Activated naive CD4-positive, alpha-beta T cell treated with anti-CD3 and anti-CD28 coated beads, Interleukin-2, amount 10 ng/mL, durations not matched to agents 7 days and 5 days (primary cell): Measurements from ENCODE around the gene B4GALT5.
"Not testable (repeated sequence)": the region's sequence is repeated elsewhere in the genome, so short reads cannot be mapped to it uniquely, and the experiment has no call there.

Experiments used
- CTCF ChIA-PET: fragments of 350-600 bp; sonication (Branson Sonifier 250); formaldehyde crosslinking; loops from one replicate; lab custom pipeline; 2021; ENCODE audit warnings: antibody characterized with exemption; lab: Charles Lee
- DNase-seq: peaks from one replicate; pipeline ENCODE4 v3.0.0-alpha.2; 2020
- H3K27ac Mint-ChIP-seq: one replicate; pipeline ENCODE4 v1.8.0; 2021; ENCODE audit warnings: mild to moderate bottlenecking, moderate library complexity, mixed read lengths
- H3K27me3 Mint-ChIP-seq: one replicate; pipeline ENCODE4 v1.8.0; 2021; ENCODE audit warnings: mild to moderate bottlenecking, mixed read lengths
- H3K36me3 Mint-ChIP-seq: one replicate; pipeline ENCODE4 v1.8.0; 2021; ENCODE audit warnings: mixed read lengths
- H3K4me1 Mint-ChIP-seq: one replicate; pipeline ENCODE4 v1.8.0; 2021; ENCODE audit warnings: mixed read lengths
- H3K4me3 Mint-ChIP-seq: one replicate; pipeline ENCODE4 v1.8.0; 2021; ENCODE audit warnings: mild to moderate bottlenecking, moderate library complexity, mixed read lengths
- H3K9me3 Mint-ChIP-seq: one replicate; pipeline ENCODE4 v1.8.0; 2021; ENCODE audit warnings: mixed read lengths

Gene B4GALT5

DNA sequence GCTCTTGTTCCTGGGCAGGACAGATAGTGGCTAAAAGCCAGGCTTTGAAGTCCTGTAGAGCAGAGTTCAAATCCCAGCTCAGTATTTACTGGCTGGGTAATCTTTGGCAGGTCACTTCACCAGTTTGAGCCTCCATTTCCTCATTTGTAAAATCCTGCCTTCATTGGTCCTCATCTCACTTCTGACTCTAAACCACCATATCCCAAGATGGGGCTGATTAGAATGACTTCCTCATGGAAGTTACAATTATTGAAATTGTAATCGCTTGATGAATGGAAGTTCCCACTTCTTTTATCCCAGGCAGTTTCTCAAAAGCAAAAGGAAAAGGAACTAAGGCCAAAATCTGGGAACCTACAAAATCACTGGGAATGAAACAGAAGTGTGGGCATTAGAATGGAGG lies 35.9 kb upstream of the B4GALT5 start:
- no peaks in the 10 kb centered on the region for H3K36me3 Mint-ChIP-seq
- CTCF ChIA-PET = interaction anchor here (1.4 kb wide), 1 partner anchor 53 kb away, joined by 3 read pairs; no protein-coding TSS in a partner anchor
- no peak for DNase-seq
- H3K27me3 Mint-ChIP-seq = peaks cover 76% of the 10 kb centered on the region
- H3K4me1 Mint-ChIP-seq = peaks cover 8% of the 10 kb centered on the region
- H3K27ac Mint-ChIP-seq = no peak overlapping the region
- H3K9me3 Mint-ChIP-seq = no peaks in the 10 kb centered on the region
- H3K4me3 Mint-ChIP-seq = no peak overlapping the region

DNA sequence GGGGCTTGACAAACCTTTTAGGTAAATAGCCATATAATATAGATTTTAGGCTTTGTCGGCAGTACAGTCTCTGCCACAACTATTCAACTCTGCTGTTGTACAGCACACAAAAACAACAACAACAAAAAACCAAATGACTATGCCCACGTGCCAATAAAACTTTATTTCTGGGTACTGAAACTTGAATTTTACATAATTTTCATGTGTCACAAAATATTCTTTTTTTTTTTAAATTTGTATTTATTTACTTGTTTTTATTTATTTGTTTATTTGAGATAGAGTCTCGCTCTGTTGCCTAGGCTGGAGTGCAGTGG lies 34.8 kb upstream of the B4GALT5 start:
- Mint-ChIP-seq H3K27ac (no peak overlapping the region), H3K4me1 (peaks cover 8% of the 10 kb centered on the region), H3K9me3 (no peaks in the 10 kb centered on the region), H3K36me3 (no peaks in the 10 kb centered on the region), H3K27me3 (peaks cover 73% of the 10 kb centered on the region), H3K4me3 (no peak overlapping the region)
- CTCF ChIA-PET = no interaction called here
- DNase-seq = no peak

DNA sequence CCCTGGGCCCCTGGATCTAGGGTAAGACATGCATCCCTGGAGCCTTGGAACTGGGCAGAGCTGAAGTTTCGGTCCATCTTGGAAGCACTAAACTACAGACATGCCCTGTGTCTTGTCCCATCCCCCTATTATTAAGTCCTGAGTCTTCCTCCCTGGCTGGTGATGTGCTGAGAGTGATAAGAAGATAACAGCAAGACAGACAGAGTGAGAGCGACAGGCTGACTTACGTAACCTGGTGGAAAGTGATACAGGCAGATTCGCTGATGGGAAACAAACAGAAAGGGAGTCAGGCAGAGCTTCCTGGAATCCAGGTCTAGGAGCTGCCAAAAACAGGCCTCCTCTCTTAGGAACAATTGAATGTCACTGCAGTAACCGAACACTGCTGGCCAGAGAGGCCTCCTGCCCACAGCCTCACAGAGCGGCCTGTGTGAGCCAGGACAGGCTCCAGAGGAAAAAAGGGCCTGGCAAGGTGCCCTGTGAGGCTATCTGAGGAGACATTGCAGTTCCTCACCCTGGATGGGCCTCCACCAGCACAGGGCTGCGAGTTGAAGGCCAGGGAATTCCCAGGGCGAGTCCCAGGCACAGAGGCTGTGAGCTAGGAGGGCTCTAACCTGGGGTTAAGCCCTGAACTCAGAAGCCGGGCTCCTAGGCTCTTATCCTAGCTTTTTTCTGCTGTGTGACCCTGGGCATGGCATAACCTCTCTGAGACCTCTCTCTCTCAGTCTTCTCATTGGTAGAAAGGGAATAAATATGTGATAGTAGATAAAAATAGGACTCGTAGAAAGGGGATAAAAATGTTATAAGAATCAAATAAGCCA lies 34.2 kb upstream of the B4GALT5 start:
- Mint-ChIP-seq H3K9me3 (no peaks in the 10 kb centered on the region), H3K36me3 (no peaks in the 10 kb centered on the region), H3K27ac (no peak overlapping the region), H3K4me3 (no peak overlapping the region), H3K4me1 (peaks cover 8% of the 10 kb centered on the region), H3K27me3 (peaks cover 74% of the 10 kb centered on the region)
- no peak for DNase-seq
- CTCF ChIA-PET = no interaction called here

DNA sequence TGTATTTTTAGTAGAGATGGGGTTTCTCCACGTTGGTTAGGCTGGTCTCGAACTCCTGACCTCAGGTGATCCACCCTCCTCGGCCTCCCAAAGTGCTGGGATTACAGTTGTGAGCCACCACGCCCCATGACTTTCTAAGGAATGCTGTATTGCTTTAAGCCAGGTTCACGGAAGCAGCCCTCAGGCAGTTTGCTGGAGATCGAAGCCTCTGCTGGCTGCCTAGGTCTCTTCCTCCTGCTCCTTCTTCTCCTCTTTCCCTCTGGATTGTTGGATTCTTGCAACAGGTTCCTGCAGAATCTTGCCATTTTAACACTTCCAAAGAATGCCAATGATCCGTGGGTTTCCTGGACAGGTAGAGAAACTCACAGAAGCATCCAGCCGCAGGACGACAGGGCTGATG lies 29.3 kb upstream of the B4GALT5 start:
- CTCF ChIA-PET = no interaction called here
- H3K36me3 Mint-ChIP-seq = no peaks in the 10 kb centered on the region
- no peak overlapping the region for H3K27ac Mint-ChIP-seq
- H3K4me1 Mint-ChIP-seq = no peaks in the 10 kb centered on the region
- H3K27me3 Mint-ChIP-seq = peaks cover 77% of the 10 kb centered on the region
- no peaks in the 10 kb centered on the region for H3K9me3 Mint-ChIP-seq
- no peak for DNase-seq
- H3K4me3 Mint-ChIP-seq = no peak overlapping the region

DNA sequence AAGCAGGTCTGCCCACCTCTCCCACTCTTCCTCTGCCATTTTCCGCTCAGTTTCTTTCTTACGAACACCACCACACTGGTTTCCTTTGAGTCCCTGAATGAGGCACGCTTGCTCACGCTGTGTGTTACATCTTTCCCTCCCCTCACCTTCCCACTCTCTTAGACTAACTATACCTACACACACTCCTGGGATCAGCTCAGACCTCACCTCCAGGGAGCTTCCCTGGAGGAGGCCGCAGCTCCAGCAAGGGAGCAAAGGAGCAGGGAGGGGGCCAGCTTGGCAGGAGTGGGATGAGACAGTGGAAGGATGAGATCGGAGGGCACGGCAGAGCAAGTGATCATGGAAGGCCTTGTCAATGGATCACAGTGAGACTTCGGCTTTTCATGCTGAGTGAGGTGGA lies 28.3 kb upstream of the B4GALT5 start:
- no peak for DNase-seq
- H3K9me3 Mint-ChIP-seq = no peaks in the 10 kb centered on the region
- no peaks in the 10 kb centered on the region for H3K36me3 Mint-ChIP-seq
- H3K4me1 Mint-ChIP-seq = no peaks in the 10 kb centered on the region
- no peak overlapping the region for H3K27ac Mint-ChIP-seq
- no peak overlapping the region for H3K4me3 Mint-ChIP-seq
- H3K27me3 Mint-ChIP-seq = peaks cover 78% of the 10 kb centered on the region
- CTCF ChIA-PET = no interaction called here

DNA sequence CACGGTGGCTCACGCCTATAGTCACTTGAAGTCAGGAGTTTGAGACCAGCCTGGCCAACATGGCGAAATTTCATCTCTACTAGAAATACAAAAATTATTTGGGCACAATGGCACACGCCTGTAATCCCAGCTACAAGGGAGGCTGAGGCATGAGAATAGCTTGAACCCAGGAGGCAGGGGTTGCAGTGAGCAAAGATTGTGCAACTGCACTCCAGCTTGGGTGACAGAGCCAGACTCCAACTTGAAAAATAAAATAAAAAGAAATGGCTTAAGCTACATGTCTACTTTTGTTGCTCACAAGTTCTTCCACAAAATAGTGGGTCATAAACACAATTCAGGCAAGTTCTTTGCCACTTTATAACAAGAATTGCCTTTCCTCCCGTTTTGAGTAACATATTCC lies 27.1 kb upstream of the B4GALT5 start:
- H3K9me3 Mint-ChIP-seq = no peaks in the 10 kb centered on the region
- H3K4me3 Mint-ChIP-seq = no peak overlapping the region
- no peaks in the 10 kb centered on the region for H3K4me1 Mint-ChIP-seq

DNA sequence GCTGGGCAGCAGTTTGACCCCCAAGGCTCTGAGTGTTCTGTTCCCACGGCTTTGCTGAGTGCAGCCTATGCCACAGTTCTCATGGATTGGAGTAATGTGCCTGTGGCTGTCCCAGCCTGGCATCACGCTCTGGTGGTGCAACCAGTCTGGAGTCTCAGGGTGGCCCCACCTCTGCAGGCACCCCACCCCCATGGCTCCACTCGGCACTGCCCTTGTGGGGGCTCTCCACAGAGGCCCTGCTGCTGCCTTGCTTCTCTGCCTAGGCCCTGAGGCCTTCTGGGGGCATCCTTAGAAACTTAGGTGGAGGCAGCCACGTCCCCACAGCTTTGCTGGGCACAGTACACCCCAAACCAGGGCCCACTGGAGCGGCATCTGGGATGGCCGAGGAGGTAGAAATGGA lies 25.4 kb upstream of the B4GALT5 start:
- no peaks in the 10 kb centered on the region for H3K36me3 Mint-ChIP-seq
- H3K9me3 Mint-ChIP-seq = no peaks in the 10 kb centered on the region
- H3K4me1 Mint-ChIP-seq = no peaks in the 10 kb centered on the region
- H3K27me3 Mint-ChIP-seq = peaks cover 85% of the 10 kb centered on the region
- DNase-seq = no peak
- CTCF ChIA-PET = no interaction called here
- H3K4me3 Mint-ChIP-seq = no peak overlapping the region
- H3K27ac Mint-ChIP-seq = no peak overlapping the region

More for the DNA sequence above, 27.1 kb upstream of the B4GALT5 start:
- no peak for DNase-seq
- Mint-ChIP-seq H3K27ac (no peak overlapping the region), H3K36me3 (no peaks in the 10 kb centered on the region), H3K27me3 (peaks cover 77% of the 10 kb centered on the region)
- CTCF ChIA-PET = no interaction called here

DNA sequence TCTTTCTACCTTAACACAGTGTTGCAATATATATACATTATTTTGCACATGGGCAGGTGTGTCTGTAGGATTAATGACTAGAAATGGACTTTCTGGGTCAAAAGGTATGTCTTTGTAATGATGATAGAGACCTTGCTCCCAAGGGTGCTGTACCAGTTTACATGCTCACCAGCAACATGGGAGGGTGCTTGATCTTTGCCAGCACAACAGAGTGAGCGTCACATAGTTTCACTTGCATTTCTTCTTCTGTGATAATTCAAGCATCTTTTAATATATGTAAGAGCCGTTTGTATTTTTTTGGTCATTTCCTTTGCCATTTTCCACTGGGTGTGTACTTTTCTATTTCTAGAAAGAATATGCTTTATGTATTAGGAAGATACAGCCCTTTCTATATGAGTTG lies 23.6 kb upstream of the B4GALT5 start:
- H3K9me3 Mint-ChIP-seq = no peaks in the 10 kb centered on the region
- DNase-seq = no peak
- CTCF ChIA-PET = no interaction called here
- no peak overlapping the region for H3K4me3 Mint-ChIP-seq
- peaks cover 81% of the 10 kb centered on the region for H3K27me3 Mint-ChIP-seq
- H3K4me1 Mint-ChIP-seq = no peaks in the 10 kb centered on the region
- no peaks in the 10 kb centered on the region for H3K36me3 Mint-ChIP-seq
- H3K27ac Mint-ChIP-seq = no peak overlapping the region

DNA sequence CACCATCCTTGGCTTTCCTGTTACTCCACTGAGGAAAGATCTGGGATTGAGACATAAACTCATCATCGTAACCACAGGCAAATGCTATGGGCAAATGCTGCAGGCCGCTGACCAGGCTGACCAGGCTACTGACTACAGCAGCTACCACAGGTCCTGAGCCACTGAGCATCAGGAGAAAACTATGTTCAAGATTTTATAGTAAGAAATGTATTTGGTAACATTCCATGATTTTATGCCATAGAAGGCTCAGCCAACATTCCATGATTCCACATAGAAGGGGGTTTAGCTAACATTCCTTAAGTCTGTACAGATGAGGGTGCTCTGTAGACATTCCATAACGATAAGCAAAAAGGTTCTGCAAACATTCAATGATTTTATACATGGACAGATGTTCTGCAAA lies 16.1 kb upstream of the B4GALT5 start:
- Mint-ChIP-seq H3K9me3 (no peaks in the 10 kb centered on the region), H3K27ac (no peak overlapping the region), H3K27me3 (peaks cover 43% of the 10 kb centered on the region), H3K4me1 (peaks cover 11% of the 10 kb centered on the region), H3K4me3 (no peak overlapping the region), H3K36me3 (no peaks in the 10 kb centered on the region)
- CTCF ChIA-PET = no interaction called here
- no peak for DNase-seq

DNA sequence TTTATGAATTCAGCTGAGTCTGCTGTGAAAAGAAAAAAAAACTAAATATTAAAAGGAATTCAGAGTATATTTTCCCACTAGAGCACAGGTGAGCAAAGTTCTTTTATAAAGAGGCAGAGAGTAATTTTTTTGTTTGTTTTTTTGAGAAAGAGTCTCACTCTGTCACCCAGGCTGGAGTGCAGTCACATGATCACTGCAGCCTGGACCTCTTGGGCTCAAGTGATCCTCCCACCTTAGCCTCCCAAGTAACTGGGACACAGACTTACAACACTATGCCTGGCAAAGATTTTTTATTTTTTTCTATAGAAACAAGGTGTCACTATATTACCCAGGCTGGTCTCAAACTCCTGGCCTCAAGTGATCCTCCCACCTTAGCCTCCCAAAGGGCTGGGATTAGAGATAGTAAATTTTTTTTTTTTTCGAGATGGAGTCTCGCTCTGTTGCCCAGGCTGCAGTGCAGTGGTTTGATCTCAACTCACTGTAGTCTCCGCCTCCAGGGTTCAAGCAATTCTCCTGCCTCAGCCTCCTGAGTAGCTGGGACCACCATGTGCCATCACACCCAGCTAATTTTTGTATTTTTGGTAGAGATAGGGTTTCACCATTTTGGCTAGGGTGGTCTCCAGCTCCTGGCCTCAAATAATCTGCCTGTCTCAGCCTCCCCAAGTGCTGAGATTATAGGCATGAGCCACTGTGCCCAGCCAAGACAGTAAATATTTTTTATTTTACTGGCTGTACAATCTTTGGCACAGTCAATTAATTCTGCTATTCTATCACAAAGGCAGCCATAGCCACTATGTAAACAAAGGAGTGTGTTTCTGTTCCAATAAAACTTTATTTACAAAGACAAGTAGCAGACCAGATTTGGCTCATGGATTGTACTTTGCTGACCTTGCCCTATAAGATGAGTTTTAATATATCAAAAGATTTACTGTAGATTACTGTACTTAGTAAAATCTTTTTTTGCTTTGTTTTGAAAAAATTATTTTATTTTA lies 14.5 kb upstream of the B4GALT5 start:
- Mint-ChIP-seq H3K4me3 (no peak overlapping the region), H3K27ac (no peak overlapping the region), H3K9me3 (no peaks in the 10 kb centered on the region), H3K4me1 (peaks cover 13% of the 10 kb centered on the region), H3K27me3 (peaks cover 32% of the 10 kb centered on the region), H3K36me3 (no peaks in the 10 kb centered on the region)
- CTCF ChIA-PET = interaction anchor here (0.9 kb wide), 1 partner anchor 42 kb away, joined by 3 read pairs; no protein-coding TSS in a partner anchor
- DNase-seq = no peak

DNA sequence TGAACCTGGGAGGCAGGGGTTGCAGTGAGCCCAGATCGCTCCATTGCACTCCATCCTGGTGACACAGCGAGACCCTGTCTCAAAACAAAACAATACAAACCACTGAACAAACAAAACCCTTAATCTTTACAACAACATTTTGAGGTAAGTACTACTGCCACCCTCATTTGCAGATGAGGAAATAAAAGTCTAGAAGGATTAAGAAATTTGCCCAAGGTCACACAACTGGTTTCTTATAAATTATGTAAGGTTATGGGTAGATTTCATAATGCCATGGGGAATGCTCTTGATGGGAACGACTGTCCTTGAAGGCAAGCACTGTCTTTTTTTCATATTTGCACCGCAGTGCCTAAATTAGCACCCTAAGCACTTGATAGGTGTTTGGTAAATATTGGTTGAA lies 13.8 kb upstream of the B4GALT5 start:
- CTCF ChIA-PET = interaction anchor here (1.0 kb wide), 1 partner anchor 118 kb away, joined by 3 read pairs; no protein-coding TSS in a partner anchor
- no peak for DNase-seq
- Mint-ChIP-seq H3K4me1 (peaks cover 13% of the 10 kb centered on the region), H3K27ac (no peak overlapping the region), H3K9me3 (no peaks in the 10 kb centered on the region), H3K36me3 (no peaks in the 10 kb centered on the region), H3K4me3 (no peak overlapping the region), H3K27me3 (peaks cover 27% of the 10 kb centered on the region)

DNA sequence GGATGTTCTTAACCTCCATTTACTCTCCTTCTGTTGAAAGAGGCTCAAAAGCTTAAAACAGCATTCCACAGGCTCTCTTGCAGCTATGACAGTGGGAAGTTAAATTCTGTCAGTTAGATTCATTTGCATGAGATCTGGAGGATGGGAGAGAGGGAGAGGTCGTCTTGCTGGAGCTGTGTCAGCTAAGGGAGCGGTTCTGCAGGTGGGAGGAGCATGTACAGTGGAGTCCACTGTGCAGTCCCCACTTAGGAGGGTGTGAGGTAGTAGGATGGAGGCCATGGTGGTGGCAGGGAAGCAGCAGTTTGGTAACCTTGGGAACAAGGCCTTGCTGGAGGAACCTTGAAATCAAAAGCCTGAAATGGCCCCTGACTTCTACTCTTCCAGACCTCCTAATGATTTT lies 12.0 kb upstream of the B4GALT5 start:
- H3K36me3 Mint-ChIP-seq = no peaks in the 10 kb centered on the region
- CTCF ChIA-PET = no interaction called here
- no peak overlapping the region for H3K27ac Mint-ChIP-seq
- DNase-seq = no peak
- no peaks in the 10 kb centered on the region for H3K9me3 Mint-ChIP-seq
- no peak overlapping the region for H3K4me3 Mint-ChIP-seq
- H3K4me1 Mint-ChIP-seq = peaks cover 13% of the 10 kb centered on the region
- peaks cover 28% of the 10 kb centered on the region for H3K27me3 Mint-ChIP-seq

DNA sequence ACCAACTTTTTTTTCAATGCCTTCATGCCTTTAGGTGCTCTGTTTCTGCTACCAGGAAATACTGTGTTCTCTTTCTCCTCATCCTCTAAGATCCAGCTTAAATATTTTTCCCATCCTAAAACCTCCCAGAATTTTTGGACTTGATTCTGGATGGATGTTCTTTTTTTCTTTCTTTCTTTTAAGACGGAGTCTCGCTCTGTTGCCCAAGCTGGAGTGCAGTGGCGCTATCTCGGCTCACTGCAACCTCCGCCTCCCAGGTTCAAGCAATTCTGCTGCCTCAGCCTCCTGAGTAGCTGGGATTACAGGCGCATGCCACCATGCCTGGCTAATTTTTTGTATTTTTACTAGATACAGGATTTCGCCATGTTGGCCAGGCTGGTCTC lies 11.5 kb upstream of the B4GALT5 start:
- Mint-ChIP-seq H3K4me1 (peaks cover 13% of the 10 kb centered on the region), H3K27me3 (peaks cover 27% of the 10 kb centered on the region)
- H3K36me3 Mint-ChIP-seq, H3K9me3 Mint-ChIP-seq, DNase-seq, CTCF ChIA-PET, H3K27ac Mint-ChIP-seq, H3K4me3 Mint-ChIP-seq: not testable (repeated sequence)

DNA sequence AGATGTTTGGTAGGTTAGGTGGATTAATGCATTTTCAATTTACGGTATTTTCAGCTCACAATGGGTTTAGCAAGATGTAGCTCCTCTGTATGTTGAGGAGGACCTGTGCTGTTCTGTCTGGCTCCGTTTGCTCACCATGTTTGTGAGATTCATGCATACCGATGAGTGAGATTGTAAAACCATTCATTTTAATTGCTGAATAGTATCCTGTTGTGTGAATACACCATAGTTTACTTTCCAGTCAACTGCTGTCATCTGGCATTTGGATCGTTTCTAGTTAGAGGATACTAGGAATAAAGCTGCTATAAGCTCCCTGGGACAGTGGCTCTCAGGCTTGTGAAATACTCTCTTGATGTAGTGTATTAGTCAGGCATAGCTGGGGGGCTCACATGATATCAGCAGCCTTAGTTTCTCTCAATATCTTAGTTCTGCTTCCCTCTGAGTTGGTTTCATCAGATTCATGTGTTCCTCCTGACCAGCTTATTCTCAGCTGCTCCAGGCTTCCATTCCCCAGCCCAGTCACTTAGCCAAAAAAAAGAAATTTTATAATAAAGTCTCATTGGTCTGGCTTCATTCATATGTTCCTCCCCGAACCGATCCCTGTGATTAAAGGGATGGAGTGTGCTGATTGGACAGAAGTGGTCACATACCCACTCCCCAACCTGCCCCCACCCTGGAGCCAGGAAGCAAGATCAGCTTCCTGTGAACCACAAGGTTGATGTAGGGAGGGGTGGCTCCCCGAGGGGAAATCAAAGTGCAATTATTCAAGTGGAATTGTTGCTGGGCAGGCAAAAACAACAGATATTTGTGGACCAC lies 10.9 kb upstream of the B4GALT5 start:
- H3K4me1 Mint-ChIP-seq = peaks cover 13% of the 10 kb centered on the region
- no peaks in the 10 kb centered on the region for H3K36me3 Mint-ChIP-seq
- H3K27me3 Mint-ChIP-seq = peaks cover 25% of the 10 kb centered on the region
- H3K9me3 Mint-ChIP-seq = no peaks in the 10 kb centered on the region
- H3K27ac Mint-ChIP-seq = no peak overlapping the region
- CTCF ChIA-PET = no interaction called here
- DNase-seq = no peak
- no peak overlapping the region for H3K4me3 Mint-ChIP-seq
